ENCODE results near the gene SNRNP35. TPM values are rescaled to one million over a fixed set of nuclear protein-coding genes. Genes with fewer than 3 reads are reported as not detected.
A peak's percentile ranks its signal among the peaks of the same experiment; 100 is the strongest.

SNRNP35 gene
- total RNA-seq, 2 experiments from 2014 or later, result 18.4 to 25.4 TPM

DNA sequence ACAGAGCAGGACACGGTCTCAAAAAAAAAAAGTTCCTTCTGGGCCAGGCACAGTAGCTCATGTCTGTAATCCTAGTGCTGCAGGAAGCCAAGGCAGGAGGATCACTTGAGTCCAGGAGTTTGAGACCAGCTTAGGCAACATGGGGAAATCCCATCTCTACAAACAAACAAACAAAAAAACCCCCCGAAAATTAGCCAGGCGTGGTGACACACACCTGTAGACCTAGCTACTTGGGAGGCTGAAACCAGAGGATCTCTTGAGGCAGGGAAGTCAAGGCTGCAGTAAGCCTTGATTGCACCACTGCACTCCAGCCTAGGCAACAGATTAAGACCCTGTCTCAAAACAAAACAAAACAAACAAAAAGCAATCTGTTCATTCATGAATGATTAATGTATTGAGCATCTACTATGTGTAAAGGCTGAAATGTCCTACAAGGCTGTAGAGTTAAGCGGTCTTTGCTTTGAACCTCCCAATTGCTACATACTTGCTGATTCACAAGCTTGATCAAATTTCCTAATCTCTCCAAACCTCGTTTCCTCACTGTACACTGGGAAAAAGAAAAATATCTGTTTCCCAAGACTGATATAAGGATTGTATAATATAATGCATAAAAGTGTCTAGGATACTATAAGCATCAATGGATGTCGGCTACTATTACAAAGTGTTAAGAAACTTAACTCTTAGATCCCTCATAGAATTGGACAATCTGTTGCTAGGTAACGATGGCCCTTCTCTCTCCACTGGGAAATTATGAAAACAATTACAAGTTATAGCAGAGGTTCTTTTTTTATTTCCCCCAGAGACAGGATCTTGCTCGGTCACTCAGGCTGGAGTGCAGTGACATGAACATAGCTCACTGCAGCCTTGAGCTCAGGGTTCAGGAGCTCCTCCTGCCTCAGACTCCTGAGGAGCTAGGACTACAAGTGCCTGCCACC lies 13.6 kb upstream of the SNRNP35 start:
- no peak for ATAC-seq
- TF ChIP-seq, protein P1, sequence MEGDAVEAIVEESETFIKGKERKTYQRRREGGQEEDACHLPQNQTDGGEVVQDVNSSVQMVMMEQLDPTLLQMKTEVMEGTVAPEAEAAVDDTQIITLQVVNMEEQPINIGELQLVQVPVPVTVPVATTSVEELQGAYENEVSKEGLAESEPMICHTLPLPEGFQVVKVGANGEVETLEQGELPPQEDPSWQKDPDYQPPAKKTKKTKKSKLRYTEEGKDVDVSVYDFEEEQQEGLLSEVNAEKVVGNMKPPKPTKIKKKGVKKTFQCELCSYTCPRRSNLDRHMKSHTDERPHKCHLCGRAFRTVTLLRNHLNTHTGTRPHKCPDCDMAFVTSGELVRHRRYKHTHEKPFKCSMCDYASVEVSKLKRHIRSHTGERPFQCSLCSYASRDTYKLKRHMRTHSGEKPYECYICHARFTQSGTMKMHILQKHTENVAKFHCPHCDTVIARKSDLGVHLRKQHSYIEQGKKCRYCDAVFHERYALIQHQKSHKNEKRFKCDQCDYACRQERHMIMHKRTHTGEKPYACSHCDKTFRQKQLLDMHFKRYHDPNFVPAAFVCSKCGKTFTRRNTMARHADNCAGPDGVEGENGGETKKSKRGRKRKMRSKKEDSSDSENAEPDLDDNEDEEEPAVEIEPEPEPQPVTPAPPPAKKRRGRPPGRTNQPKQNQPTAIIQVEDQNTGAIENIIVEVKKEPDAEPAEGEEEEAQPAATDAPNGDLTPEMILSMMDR (IDR thresholded peaks at IDR 0.05), result no peak
- H3K36me3 Mint-ChIP-seq (ENCODE audit: low read depth), result peaks cover 2% of the 10 kb centered on the region
- peaks cover 13% of the 10 kb centered on the region for H3K4me1 Mint-ChIP-seq (ENCODE audit: low read depth)
- ChIA-PET CTCF (interaction anchor here (0.7 kb wide), 1 partner anchor 613 kb away, joined by 4 read pairs; no protein-coding TSS in a partner anchor), POLR2A (no interaction called here)
- no peak for DNase-seq
- no peak overlapping the region for H3K4me3 Mint-ChIP-seq
- intact Hi-C loops (cut with micrococcal nuclease), result no loop called here
- H3K27ac Mint-ChIP-seq, result no peak overlapping the region
- H3K9me3 Mint-ChIP-seq, result peaks cover 2% of the 10 kb centered on the region
- no peaks in the 10 kb centered on the region for H3K27me3 Mint-ChIP-seq

DNA sequence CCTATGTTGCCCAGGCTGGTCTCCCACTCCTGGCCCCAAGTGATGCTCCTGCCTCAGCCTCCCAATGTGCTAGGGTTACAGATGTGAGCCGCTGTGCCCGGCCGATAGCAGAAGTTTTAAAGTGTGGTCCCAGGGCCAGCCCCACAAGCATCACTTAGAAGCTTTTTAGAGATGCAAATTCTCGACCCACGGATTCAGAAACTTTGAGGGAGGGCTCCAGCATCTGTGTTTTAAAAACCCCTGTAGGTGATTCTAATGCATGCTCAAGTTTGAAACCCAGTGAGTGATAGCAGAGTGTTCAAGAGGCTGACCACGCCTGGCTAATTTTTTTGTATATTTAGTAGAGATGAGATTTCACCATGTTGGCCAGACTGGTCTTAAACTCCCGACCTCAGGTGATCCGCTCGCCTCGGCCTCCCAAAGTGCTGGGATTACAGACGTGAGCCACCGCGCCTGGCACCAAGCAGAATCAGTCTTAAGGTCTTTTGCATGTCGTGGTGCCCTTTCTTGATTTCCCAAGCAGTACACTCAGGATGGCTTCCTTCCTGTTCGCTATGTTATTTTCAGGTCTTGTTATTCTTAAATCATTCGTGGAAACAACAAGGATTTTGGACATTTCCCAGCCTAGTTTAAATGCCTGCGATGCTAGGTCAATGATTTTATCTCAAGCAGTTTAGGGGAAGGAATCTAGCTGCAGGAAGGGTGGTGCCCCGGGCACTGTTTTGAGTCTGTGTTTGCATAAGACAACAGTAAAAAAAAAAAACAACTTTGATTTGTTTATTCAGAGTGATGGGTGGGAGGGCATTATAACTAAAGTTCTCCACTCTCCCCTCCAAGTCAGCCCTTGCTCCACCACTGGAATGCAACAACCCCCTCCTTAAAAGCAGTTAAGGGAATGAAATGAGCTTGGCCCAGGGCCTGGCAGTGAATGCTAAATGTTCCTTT lies 12.3 kb upstream of the SNRNP35 start:
- TF ChIP-seq, protein P1 (IDR thresholded peaks at IDR 0.05), result no peak
- CTCF ChIA-PET, result no interaction called here
- Mint-ChIP-seq H3K4me1 (ENCODE audit: low read depth) (peaks cover 16% of the 10 kb centered on the region), H3K27me3 (no peaks in the 10 kb centered on the region), H3K36me3 (ENCODE audit: low read depth) (peaks cover 3% of the 10 kb centered on the region), H3K27ac (no peak overlapping the region), H3K9me3 (peaks cover 2% of the 10 kb centered on the region), H3K4me3 (no peak overlapping the region)
- POLR2A ChIA-PET, result interaction anchor here (1.7 kb wide), 1 partner anchor 11 kb away, joined by 4 read pairs; no protein-coding TSS in a partner anchor
- no peak for DNase-seq
- no peak for ATAC-seq
- intact Hi-C loops (cut with micrococcal nuclease), result no loop called here

DNA sequence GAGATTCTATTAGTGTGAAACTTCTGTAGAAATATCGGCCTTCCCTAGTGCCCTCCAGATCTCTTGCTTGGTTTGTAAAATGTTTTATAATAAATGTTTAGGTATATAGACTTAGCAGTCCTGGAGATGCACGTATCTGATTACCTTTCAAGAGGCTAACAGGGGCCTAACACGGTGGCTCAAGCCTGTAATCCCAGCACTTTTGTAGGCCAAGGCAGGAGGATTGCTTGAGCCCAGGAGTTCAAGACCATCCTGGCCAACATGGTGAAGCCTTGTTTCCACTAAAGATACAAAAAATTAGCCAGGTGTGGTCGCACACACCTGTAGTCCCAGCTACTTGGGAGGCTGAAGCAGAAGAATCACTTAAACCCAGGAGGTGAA lies 11.6 kb upstream of the SNRNP35 start:
- Mint-ChIP-seq H3K36me3 (ENCODE audit: low read depth) (peaks cover 3% of the 10 kb centered on the region), H3K9me3 (peaks cover 2% of the 10 kb centered on the region), H3K27ac (no peak overlapping the region), H3K27me3 (no peaks in the 10 kb centered on the region), H3K4me3 (no peak overlapping the region), H3K4me1 (ENCODE audit: low read depth) (peaks cover 16% of the 10 kb centered on the region)
- DNase-seq (no peak), ATAC-seq (no peak)
- intact Hi-C loops (cut with micrococcal nuclease), result no loop called here
- ChIA-PET POLR2A (interaction anchor here (1.7 to 2.2 kb wide), 2 partner anchors 8 to 11 kb away, joined by 4 to 7 read pairs; no protein-coding TSS in a partner anchor), CTCF (no interaction called here)
- TF ChIP-seq, protein P1 (IDR thresholded peaks at IDR 0.05), result no peak

DNA sequence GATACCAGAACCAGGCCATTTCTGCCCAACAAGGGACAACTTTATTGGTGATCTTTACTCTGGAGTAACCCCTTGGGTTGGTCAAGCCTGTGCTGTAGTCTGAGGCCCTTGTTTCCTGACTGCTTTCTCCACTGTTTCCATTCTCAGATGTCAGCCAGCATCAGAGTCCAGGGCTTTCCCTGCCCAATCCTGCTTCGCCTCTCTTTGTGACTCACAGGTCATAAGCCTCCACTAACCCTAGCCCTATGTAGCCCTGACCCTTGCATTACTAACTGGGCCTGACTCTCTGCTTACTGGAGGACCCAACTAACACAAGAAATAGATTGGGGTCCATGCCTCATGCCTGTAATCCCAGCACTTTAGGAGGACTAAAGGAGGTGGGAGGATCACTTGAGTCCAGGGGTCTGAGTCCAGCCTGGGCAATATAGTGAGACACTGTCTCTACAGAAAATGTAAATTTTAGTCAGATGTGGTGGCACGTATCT lies 8.6 kb upstream of the SNRNP35 start:
- peak overlapping the region; percentile 87 for H3K27ac Mint-ChIP-seq
- DNase-seq (no peak), ATAC-seq (no peak)
- TF ChIP-seq, protein P1 (IDR thresholded peaks at IDR 0.05), result no peak
- ChIA-PET POLR2A (interaction anchor here (1.4 to 3.1 kb wide), 4 partner anchors 9 to 21 kb away, joined by 5 to 19 read pairs (median 10); partner anchors contain the start of genes RILPL2 and SNRNP35), CTCF (interaction anchor here (1.2 to 1.6 kb wide), 3 partner anchors 8 to 133 kb away, joined by 4 to 6 read pairs (median 5); partner anchors contain the start of genes RILPL2 and SNRNP35)
- peaks cover 2% of the 10 kb centered on the region for H3K9me3 Mint-ChIP-seq
- no peaks in the 10 kb centered on the region for H3K27me3 Mint-ChIP-seq
- H3K4me3 Mint-ChIP-seq, result peak overlapping the region; percentile 24
- intact Hi-C loops (cut with micrococcal nuclease), result no loop called here
- H3K36me3 Mint-ChIP-seq (ENCODE audit: low read depth), result peaks cover 3% of the 10 kb centered on the region
- H3K4me1 Mint-ChIP-seq (ENCODE audit: low read depth), result peaks cover 16% of the 10 kb centered on the region

Measured in activated CD8-positive, alpha-beta T cell treated with anti-CD3 and anti-CD28 coated beads for 36 hours (primary cell).